HG02610 (cell line): ENCODE data around the gene BTBD6.

ENCODE experiments used
- ATAC-seq: cut with Tn5 transposase; IDR thresholded peaks from one replicate; pipeline ENCODE4 v1.9.1; 2021; ENCODE audit warnings: mild to moderate bottlenecking, moderate library complexity; ENCODE audit not compliant: unreplicated experiment

The BTBD6 gene

DNA sequence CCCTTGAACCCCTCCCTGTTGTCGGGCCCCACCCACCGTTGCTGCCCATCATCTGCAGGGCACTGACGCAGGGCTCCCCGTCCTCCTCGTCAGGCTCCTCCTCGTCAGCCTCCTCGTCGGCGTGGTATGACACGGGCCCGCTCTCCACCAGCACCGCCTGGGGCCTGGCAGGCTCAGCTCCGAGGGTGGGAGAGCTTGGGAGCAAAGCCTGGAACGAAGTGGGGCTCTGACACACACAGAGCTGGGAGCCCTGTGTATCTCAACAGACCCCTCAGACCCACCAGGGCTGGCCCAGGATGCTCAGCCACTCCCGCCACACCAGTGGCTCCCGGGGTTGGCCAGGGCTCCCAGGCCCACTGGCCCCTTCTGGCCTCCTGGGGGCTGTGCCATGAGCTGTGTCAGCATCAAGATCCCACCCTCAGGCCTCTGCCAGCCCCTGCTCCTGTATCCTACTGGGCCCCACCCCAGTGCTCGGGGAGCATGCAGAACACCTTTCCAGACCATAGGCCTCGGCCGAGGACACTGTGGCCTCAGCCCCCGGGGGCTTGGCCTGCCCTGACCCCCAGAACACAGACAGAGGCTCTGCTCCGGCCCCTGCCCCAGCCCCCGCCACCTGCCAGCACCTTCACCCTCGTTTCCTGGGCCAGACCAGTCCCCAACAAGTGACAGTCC lies 37.1 kb upstream of the BTBD6 start:
- ATAC-seq, result no peak

- ATAC-seq, result no peak
Observed at GRCh38 chr14:105211758-105212089, 36.6 kb upstream of the BTBD6 start.

GRCh38 chr14:105212541-105213300 lies 35.6 kb upstream of the BTBD6 start:
- no peak for ATAC-seq

- ATAC-seq, result no peak
Observed at GRCh38 chr14:105213361-105213760, 35.0 kb upstream of the BTBD6 start.

DNA sequence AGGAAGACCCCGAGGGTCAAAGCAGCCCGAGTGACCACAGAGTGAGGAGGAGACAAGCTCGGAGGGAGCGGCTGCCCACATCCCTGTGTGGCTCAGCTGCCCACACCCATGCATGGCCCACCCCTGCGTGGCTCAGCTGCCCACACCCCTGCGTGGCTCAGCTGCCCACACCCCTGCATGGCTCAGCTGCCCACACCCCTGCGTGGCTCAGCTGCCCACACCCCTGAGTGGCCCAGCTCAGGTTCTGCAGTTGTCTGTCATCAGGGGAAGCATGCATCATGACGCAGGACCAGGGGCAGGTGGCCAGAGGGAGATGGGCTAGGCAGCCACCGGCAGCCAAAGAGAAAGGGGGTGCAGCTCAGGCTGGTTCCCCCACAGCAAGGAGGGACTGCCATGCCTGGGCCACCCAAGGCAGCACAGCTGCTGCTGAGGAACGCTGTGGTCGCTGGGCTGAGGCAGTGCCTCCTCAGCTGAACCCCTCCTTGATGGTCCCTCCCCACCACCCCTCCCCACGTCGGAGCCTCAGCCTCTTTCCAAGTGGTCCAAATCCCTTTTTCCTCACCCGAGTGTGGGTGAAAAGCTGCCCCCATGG lies 33.9 kb upstream of the BTBD6 start:
- no peak for ATAC-seq

GRCh38 chr14:105215602-105216001 lies 32.7 kb upstream of the BTBD6 start:
- no peak for ATAC-seq

DNA sequence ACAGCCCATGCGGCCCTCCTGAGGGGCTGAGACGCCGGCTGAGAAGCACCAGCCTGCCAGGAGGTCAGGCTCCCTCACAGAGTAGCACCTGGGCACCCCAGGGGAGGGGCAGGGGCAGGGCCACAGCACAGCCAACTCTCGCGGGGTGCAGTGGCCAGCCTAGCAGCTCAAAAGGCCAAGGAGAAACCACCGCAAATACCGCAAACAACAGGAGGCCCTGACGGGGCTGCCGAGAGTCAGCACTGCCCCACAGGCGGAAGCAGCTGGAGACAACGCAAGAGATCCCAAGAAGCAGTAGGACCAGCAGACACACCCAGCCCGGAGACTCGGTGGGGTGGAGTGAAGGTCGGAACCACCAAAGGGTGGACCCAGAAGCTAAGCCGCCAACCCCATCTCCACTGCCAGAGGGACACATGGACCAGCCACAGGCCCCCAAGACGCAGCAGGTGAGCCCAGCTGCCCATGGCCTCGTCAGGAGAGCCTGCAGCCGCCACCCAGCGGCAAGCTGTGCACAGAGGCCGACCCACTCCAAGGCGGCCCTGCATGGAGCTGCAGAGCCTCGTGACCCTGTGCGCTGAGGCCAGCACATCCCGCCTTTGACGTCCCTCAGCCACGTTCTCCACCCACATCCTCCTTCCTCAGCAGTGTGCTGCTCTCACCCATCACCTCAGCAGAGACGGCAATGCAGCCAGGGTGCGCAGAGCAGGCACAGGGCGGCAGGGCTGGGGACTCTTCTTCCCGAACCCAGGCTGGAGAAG lies 31.7 kb upstream of the BTBD6 start:
- no peak for ATAC-seq

- no peak for ATAC-seq
Observed at GRCh38 chr14:105217774-105218173, 30.6 kb upstream of the BTBD6 start.

GRCh38 chr14:105218611-105219010 lies 29.7 kb upstream of the BTBD6 start:
- ATAC-seq, result no peak

- no peak for ATAC-seq
Observed at GRCh38 chr14:105219043-105219612, 29.2 kb upstream of the BTBD6 start.

DNA sequence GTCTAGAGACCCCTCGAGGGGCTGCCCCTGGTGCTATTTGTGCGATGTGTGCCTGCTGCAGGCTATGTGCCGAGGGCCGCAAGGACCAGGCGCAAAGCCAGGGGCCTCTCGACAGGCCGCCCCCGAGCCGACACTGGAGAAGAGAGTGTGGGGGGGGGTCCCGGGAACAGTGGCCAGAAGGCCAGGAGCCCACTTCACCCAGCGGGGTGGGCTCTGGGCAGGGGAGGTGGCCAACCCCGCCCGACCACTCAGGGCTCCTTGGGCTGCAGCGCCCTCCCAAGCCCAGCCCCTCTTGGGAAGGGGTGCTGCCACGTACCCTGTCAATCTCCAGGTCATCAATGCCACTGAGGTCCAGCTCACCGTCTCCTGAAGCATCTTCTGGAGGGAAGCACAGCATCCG lies 28.6 kb upstream of the BTBD6 start:
- no peak for ATAC-seq

- no peak for ATAC-seq
Observed at GRCh38 chr14:105220699-105221597, 27.4 kb upstream of the BTBD6 start.

GRCh38 chr14:105221598-105222178 lies 26.6 kb upstream of the BTBD6 start:
- no peak for ATAC-seq

DNA sequence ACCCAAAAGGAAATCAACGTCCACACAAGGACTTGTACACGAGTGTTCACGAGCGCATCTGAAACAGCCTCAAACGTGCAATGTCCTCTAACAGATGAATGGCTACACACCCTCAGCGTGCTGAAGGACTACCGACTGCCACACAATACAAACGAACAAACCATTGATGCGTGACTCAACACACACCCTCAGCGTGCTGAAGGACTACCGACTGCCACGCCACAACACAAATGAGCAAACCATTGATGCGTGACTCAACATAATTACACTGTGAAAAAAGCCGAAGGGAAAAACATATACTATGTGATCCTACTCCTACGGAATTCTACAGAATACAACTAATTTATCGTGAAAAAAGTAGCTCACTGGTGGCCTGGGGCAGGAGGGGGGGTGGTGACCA lies 25.1 kb upstream of the BTBD6 start:
- no peak for ATAC-seq

DNA sequence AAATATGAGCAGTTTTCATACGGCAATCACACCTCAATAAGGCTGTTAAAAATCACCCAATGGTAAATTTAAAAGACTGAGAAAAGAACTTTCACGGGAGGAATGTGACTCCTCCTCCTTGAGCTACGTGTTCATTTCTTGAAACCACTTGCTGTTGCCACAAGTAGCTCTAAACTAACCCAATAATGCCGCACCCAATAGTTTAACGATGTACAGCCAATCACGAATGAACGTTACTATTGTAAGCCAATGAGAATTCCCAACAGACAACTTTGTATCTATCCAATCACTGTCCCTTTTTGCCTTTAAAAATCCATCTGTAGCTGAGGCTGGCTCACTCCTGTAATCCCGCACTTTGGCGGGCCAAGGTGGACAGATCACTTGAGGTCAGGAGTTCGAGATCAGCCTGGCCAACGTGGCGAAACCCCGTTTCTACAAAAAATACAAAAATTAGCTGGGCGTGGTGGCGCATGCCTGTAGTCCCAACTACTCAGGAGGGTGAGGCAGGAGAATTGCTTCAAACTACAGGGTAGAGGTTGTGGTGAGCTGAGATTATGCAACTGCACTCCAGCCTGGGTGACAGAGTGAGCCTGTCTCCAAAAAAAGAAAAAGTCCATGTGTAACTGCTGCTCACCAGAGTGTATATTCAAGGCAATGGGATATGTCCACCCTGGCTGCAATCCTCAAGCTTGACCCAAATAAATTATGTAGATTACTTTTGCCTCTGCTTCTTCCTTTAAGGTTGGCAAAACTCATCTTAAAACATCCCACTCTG lies 24.4 kb upstream of the BTBD6 start:
- ATAC-seq, result no peak

- no peak for ATAC-seq
Observed at GRCh38 chr14:105224845-105225570, 23.3 kb upstream of the BTBD6 start.

GRCh38 chr14:105226198-105226597 lies 22.1 kb upstream of the BTBD6 start:
- no peak for ATAC-seq

- ATAC-seq, result no peak
Observed at GRCh38 chr14:105227346-105227745, 21.0 kb upstream of the BTBD6 start.
